OCI-LY1 (cell line): ENCODE measurements around the gene IPP.
A peak's percentile ranks its signal among the peaks of the same experiment; 100 is the strongest.

Source experiments
- H2AFZ ChIP-seq: fragments of 200-600 bp; sonication (generic), shearing (Covaris generic); 2 replicates; pipeline ENCODE4 v1.6.0; 2014; ENCODE audit warnings: antibody characterized with exemption, mild to moderate bottlenecking, low read length
- H3F3A ChIP-seq: fragments of 200-600 bp; sonication (generic), shearing (Covaris generic); 2 replicates; pipeline ENCODE4 v1.6.0; 2014; ENCODE audit warnings: mild to moderate bottlenecking, antibody characterized with exemption, low read length, moderate library complexity; ENCODE audit not compliant: insufficient read depth
- H3K27ac ChIP-seq: fragments of 200-600 bp; sonication (generic); 2 replicates; pipeline ENCODE4 v1.5.1; 2014; ENCODE audit warnings: low read length, mixed run types, mild to moderate bottlenecking, low read depth; ENCODE audit not compliant: poor library complexity, severe bottlenecking
- H3K27me3 ChIP-seq: fragments of 200-600 bp; sonication (generic); 2 replicates; pipeline ENCODE4 v1.6.0; 2014; ENCODE audit warnings: antibody characterized with exemption, mild to moderate bottlenecking, low read length, moderate library complexity; ENCODE audit not compliant: insufficient read depth
- H3K36me3 ChIP-seq: fragments of 200-600 bp; sonication (generic); 2 replicates; pipeline ENCODE4 v1.6.1; 2014; ENCODE audit warnings: mild to moderate bottlenecking, antibody characterized with exemption, low read length, moderate library complexity, mixed read lengths; ENCODE audit not compliant: insufficient read depth
- H3K4me1 ChIP-seq: fragments of 200-600 bp; sonication (generic); 2 replicates; pipeline ENCODE4 v1.5.1; 2014; ENCODE audit warnings: mild to moderate bottlenecking, low read length, moderate library complexity; ENCODE audit not compliant: insufficient read depth, severe bottlenecking
- H3K4me2 ChIP-seq: fragments of 200-600 bp; sonication (generic), shearing (Covaris generic); 2 replicates; pipeline ENCODE4 v1.6.1; 2014; ENCODE audit warnings: low read length
- H3K4me3 ChIP-seq: fragments of 200-600 bp; sonication (generic); 2 replicates; pipeline ENCODE4 v1.5.1; 2014; ENCODE audit warnings: low read length, low read depth, mild to moderate bottlenecking, mixed read lengths; ENCODE audit not compliant: poor library complexity, severe bottlenecking
- H3K79me2 ChIP-seq: fragments of 200-600 bp; shearing (Covaris generic); 2 replicates; pipeline ENCODE4 v1.6.1; 2016; ENCODE audit warnings: mixed run types, low read length, mixed read lengths; ENCODE audit not compliant: insufficient read depth
- H3K9ac ChIP-seq: fragments of 200-600 bp; sonication (generic), shearing (Covaris generic); 2 replicates; pipeline ENCODE4 v1.6.1; 2014; ENCODE audit warnings: mild to moderate bottlenecking, low read length, mixed read lengths
- H3K9me2 ChIP-seq: fragments of 200-600 bp; sonication (generic), shearing (Covaris generic); 2 replicates; pipeline ENCODE4 v1.6.1; 2014; ENCODE audit warnings: low read depth, mild to moderate bottlenecking, low read length, mixed read lengths
- H3K9me3 ChIP-seq: fragments of 200-600 bp; shearing (Covaris generic); 2 replicates; pipeline ENCODE4 v1.6.1; 2014; ENCODE audit warnings: low read length, mixed read lengths
- H4K20me1 ChIP-seq: fragments of 200-600 bp; sonication (generic), shearing (Covaris generic); 2 replicates; pipeline ENCODE4 v1.6.0; 2016; ENCODE audit warnings: mild to moderate bottlenecking, low read length; ENCODE audit not compliant: insufficient read depth
- EZH2 ChIP-seq: fragments of 200-600 bp; sonication (generic), shearing (Covaris generic); IDR thresholded peaks from 2 replicates; pipeline ENCODE4 v1.8.0; 2017; ENCODE audit warnings: borderline replicate concordance, mixed run types, mild to moderate bottlenecking, antibody characterized with exemption, low read length, moderate library complexity, mixed read lengths
- TF ChIP-seq, protein P1 (sequence below): fragments of 200-600 bp; sonication (generic), shearing (Covaris generic); IDR thresholded peaks from 2 replicates; pipeline ENCODE4 v1.5.1; 2017; ENCODE audit warnings: mild to moderate bottlenecking, antibody characterized with exemption, low read length, moderate library complexity, mixed read lengths

IPP gene

DNA sequence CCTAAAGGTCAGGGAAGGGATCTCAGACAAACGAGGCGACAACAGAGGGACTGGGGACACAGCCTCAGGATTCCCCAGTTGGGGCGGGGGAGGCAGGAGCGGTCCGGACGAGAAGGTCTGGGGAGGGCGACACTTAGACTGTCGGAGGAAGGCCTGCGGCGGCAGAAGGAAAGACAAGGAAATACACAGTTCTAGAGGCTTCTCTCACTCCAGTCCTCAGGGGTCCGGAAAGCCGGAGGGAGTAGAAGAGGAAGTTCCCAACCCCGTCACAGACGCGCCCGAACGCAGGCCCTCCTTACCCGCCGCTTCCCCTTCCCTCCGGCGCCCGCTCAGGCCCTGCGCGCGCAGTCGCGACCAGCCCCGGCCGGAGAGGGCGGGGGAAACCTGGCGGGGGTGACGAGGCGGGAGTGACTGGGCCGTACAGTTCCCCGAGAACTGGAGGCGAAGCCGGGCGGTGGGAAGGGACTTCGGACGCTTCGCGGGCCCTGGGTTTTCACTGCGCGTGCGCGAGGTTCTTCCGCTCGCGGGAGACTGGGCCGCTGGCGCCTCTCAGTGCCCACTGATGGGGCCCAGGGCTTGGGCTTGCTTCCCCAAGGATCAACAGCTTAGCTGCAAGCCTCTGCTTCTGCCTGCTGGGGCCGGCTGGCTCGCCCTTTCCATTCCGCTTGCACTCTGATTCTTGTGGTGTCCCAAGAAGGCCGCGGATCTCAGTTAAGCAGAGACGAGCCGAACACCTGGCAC is at the start of gene IPP:
Gene IPP, minus strand, starts transcription at position 356 of the 741 bp plus-strand sequence. CDS start 4,242 bp downstream, outside the sequence.
- Histone ChIP-seq H3K9me2 (no peaks in the 10 kb centered on the region), H3K4me3 (peak within 1 kb of the TSS; percentile 80), H3F3A (no peaks in the 10 kb centered on the region; the same call in 1 of the 2 replicates), H3K79me2 (no peaks in the 10 kb centered on the region), H3K27me3 (no peaks in the 10 kb centered on the region), H3K36me3 (no peaks in the 10 kb centered on the region), H3K27ac (peak within 1 kb of the TSS; percentile 84), H3K4me2 (peak within 1 kb of the TSS; percentile 79), H4K20me1 (no peaks in the 10 kb centered on the region), H3K9me3 (no peaks in the 10 kb centered on the region), H3K4me1 (peaks cover 13% of the 10 kb centered on the region), H2AFZ (peak within 1 kb of the TSS; percentile 59), H3K9ac (peak within 1 kb of the TSS; percentile 93)
- TF ChIP-seq EZH2: no peak
- TF ChIP-seq, protein P1, sequence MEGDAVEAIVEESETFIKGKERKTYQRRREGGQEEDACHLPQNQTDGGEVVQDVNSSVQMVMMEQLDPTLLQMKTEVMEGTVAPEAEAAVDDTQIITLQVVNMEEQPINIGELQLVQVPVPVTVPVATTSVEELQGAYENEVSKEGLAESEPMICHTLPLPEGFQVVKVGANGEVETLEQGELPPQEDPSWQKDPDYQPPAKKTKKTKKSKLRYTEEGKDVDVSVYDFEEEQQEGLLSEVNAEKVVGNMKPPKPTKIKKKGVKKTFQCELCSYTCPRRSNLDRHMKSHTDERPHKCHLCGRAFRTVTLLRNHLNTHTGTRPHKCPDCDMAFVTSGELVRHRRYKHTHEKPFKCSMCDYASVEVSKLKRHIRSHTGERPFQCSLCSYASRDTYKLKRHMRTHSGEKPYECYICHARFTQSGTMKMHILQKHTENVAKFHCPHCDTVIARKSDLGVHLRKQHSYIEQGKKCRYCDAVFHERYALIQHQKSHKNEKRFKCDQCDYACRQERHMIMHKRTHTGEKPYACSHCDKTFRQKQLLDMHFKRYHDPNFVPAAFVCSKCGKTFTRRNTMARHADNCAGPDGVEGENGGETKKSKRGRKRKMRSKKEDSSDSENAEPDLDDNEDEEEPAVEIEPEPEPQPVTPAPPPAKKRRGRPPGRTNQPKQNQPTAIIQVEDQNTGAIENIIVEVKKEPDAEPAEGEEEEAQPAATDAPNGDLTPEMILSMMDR: peak; percentile 34; the same call in 1 of the 2 replicates

DNA sequence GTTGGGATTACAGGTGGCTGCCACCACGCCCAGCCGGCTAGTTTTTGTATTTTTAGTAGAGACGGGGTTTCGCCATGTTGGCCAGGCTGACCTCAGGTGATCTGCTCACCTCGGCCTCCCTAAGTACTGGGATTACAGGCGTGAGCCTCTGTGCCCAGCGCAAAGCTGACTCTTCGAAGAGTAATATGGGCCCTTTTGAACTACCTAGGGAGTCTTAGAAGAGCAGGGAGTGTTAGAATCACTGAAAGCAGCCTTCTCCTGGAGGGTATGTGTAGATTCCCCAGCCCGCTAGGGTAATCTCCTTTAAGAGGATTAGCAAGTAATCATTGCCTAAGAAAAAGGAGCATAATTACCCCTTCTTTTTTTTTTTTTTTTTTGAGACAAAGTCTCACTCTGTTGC is 46.5 kb upstream of the IPP start:
- no peaks in the 10 kb centered on the region for H3K9me3 ChIP-seq
- no peaks in the 10 kb centered on the region for H4K20me1 ChIP-seq
- H3F3A ChIP-seq: no peaks in the 10 kb centered on the region
- no peaks in the 10 kb centered on the region for H3K9me2 ChIP-seq
- H3K4me3 ChIP-seq: no peak overlapping the region
- peaks cover 26% of the 10 kb centered on the region for H3K4me1 ChIP-seq
- no peaks in the 10 kb centered on the region for H3K27me3 ChIP-seq
- no peak overlapping the region for H2AFZ ChIP-seq
- H3K9ac ChIP-seq: no peak overlapping the region
- H3K36me3 ChIP-seq: no peaks in the 10 kb centered on the region
- no peak overlapping the region for H3K27ac ChIP-seq
- TF ChIP-seq EZH2: no peak
- TF ChIP-seq, protein P1: no peak
- H3K79me2 ChIP-seq: no peaks in the 10 kb centered on the region
- H3K4me2 ChIP-seq: no peak overlapping the region

- H3K9ac ChIP-seq: no peak overlapping the region
- H3K27me3 ChIP-seq: no peaks in the 10 kb centered on the region
- H3K4me3 ChIP-seq: no peak overlapping the region
- TF ChIP-seq, protein P1: no peak
- no peak for TF ChIP-seq EZH2
- H3K27ac ChIP-seq: no peak overlapping the region
- H2AFZ ChIP-seq: peak overlapping the region; percentile 72; the same call in 1 of the 2 replicates
- H3K9me2 ChIP-seq: no peaks in the 10 kb centered on the region
- no peaks in the 10 kb centered on the region for H4K20me1 ChIP-seq
- H3F3A ChIP-seq: no peaks in the 10 kb centered on the region
- H3K79me2 ChIP-seq: no peaks in the 10 kb centered on the region
- no peaks in the 10 kb centered on the region for H3K36me3 ChIP-seq
- H3K4me2 ChIP-seq: no peak overlapping the region
- H3K9me3 ChIP-seq: no peaks in the 10 kb centered on the region
- H3K4me1 ChIP-seq: peaks cover 26% of the 10 kb centered on the region
Measured at GRCh38 chr1:45796381-45796780, 45.9 kb upstream of the IPP start.
